ENCODE results near the gene RELN. TPM values are rescaled to one million over a fixed set of nuclear protein-coding genes. Genes with fewer than 3 reads are reported as not detected.

Gene RELN
- total RNA-seq, 2 experiments from 2014 or later: not detected

- no peak overlapping the region for H3K4me3 Mint-ChIP-seq
- Histone ChIP-seq H3K36me3 (ENCODE audit: insufficient read depth, low read length) (no peaks in the 10 kb centered on the region), H3K4me3 (ENCODE audit: low read length) (no peak overlapping the region), H3K27ac (ENCODE audit: low read depth in 1 of 2, low read length in 2 of 2) (no peak overlapping the region), H3K27me3 (ENCODE audit: control insufficient read depth in 1 of 2, insufficient read depth in 2 of 2, low read length in 2 of 2) (peaks cover 1 to 4% of the 10 kb centered on the region in 2 experiments), H3K9me3 (ENCODE audit: control insufficient read depth in 1 of 2, insufficient read depth in 1 of 2, low read length in 2 of 2) (no peaks in the 10 kb centered on the region), H3K4me1 (ENCODE audit: insufficient read depth, low read length) (no peaks in the 10 kb centered on the region)
- intact Hi-C loops (cut with DNase I, micrococcal nuclease): no loop called here
- CTCF ChIA-PET: no interaction called here
- peaks cover 30% of the 10 kb centered on the region for H3K27me3 Mint-ChIP-seq
- DNase-seq: no peak
- no peaks in the 10 kb centered on the region for H3K4me1 Mint-ChIP-seq (ENCODE audit: low read depth)
- no peaks in the 10 kb centered on the region for H3K9me3 Mint-ChIP-seq
- ATAC-seq (ENCODE audit: poor library complexity): no peak
- TF ChIP-seq CTCF (IDR thresholded peaks at IDR 0.05): no peak
- POLR2A ChIA-PET: no interaction called here
- no peak overlapping the region for H3K27ac Mint-ChIP-seq
- H3K36me3 Mint-ChIP-seq (ENCODE audit: low read depth): no peaks in the 10 kb centered on the region
Measured at GRCh38 chr7:103597606-103598005, 391.9 kb downstream of the RELN start.

DNA sequence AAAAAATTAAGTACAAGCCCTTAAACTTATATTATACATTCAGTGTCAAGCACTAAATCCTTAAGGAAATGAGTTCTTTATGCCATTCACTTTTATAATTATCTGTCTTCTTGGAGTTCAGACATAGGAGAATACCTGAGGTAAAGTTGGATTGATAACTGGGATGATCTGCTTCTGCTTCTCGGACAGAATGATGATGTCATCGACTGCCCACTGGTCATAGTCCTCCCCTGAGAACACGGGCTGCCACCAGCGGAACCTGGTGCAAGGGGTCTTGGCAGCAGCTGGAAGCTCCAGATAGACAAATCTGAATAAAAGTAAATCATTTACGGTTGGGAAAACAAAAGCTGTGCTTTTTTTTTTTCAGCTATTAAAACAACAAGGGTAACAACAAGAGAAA lies 395.3 kb downstream of the RELN start:
- no peaks in the 10 kb centered on the region for H3K9me3 ChIP-seq (ENCODE audit: control insufficient read depth in 1 of 2, insufficient read depth in 1 of 2, low read length in 2 of 2)
- POLR2A ChIA-PET: no interaction called here
- no peaks in the 10 kb centered on the region for H3K27me3 ChIP-seq (ENCODE audit: control insufficient read depth in 1 of 2, insufficient read depth in 2 of 2, low read length in 2 of 2)
- DNase-seq (no peak), ATAC-seq (ENCODE audit: poor library complexity) (no peak)
- H3K27ac Mint-ChIP-seq: no peak overlapping the region
- H3K27ac ChIP-seq (ENCODE audit: low read depth in 1 of 2, low read length in 2 of 2): no peak overlapping the region
- no peak overlapping the region for H3K4me3 ChIP-seq (ENCODE audit: low read length)
- no peaks in the 10 kb centered on the region for H3K9me3 Mint-ChIP-seq
- intact Hi-C loops (cut with DNase I, micrococcal nuclease): no loop called here
- H3K4me1 Mint-ChIP-seq (ENCODE audit: low read depth): no peaks in the 10 kb centered on the region
- H3K36me3 ChIP-seq (ENCODE audit: insufficient read depth, low read length): no peaks in the 10 kb centered on the region
- H3K27me3 Mint-ChIP-seq: peaks cover 12% of the 10 kb centered on the region
- H3K4me3 Mint-ChIP-seq: no peak overlapping the region
- no peaks in the 10 kb centered on the region for H3K36me3 Mint-ChIP-seq (ENCODE audit: low read depth)
- CTCF ChIA-PET: no interaction called here
- H3K4me1 ChIP-seq (ENCODE audit: insufficient read depth, low read length): no peaks in the 10 kb centered on the region
- TF ChIP-seq CTCF (IDR thresholded peaks at IDR 0.05): no peak

- intact Hi-C loops (cut with DNase I, micrococcal nuclease): no loop called here
- no peaks in the 10 kb centered on the region for H3K36me3 Mint-ChIP-seq (ENCODE audit: low read depth)
- CTCF ChIA-PET: no interaction called here
- no peak for TF ChIP-seq CTCF (IDR thresholded peaks at IDR 0.05)
- H3K9me3 Mint-ChIP-seq: no peaks in the 10 kb centered on the region
- no peaks in the 10 kb centered on the region for H3K4me1 Mint-ChIP-seq (ENCODE audit: low read depth)
- Histone ChIP-seq H3K36me3 (ENCODE audit: insufficient read depth, low read length) (no peaks in the 10 kb centered on the region), H3K4me3 (ENCODE audit: low read length) (no peak overlapping the region), H3K9me3 (ENCODE audit: control insufficient read depth in 1 of 2, insufficient read depth in 1 of 2, low read length in 2 of 2) (no peaks in the 10 kb centered on the region), H3K4me1 (ENCODE audit: insufficient read depth, low read length) (no peaks in the 10 kb centered on the region), H3K27ac (ENCODE audit: low read depth in 1 of 2, low read length in 2 of 2) (no peak overlapping the region), H3K27me3 (ENCODE audit: control insufficient read depth in 1 of 2, insufficient read depth in 2 of 2, low read length in 2 of 2) (no peaks in the 10 kb centered on the region)
- DNase-seq: no peak
- H3K27ac Mint-ChIP-seq: no peak overlapping the region
- no peak for ATAC-seq (ENCODE audit: poor library complexity)
- H3K4me3 Mint-ChIP-seq: no peak overlapping the region
- peaks cover 12% of the 10 kb centered on the region for H3K27me3 Mint-ChIP-seq
- POLR2A ChIA-PET: no interaction called here
Measured at GRCh38 chr7:103593691-103594090, 395.8 kb downstream of the RELN start.

Measured in CD4-positive, alpha-beta T cell (primary cell).